Naive thymus-derived CD4-positive, alpha-beta T cell (primary cell): ENCODE measurements around the gene TM9SF3. TPM values are rescaled to one million over a fixed set of nuclear protein-coding genes. Genes with fewer than 3 reads are reported as not detected.

Experiments
- polyA plus RNA-seq, 2 donors: library from polyadenylated mRNA; unstranded; fragments of 300-500 nt; fragmentation: Illumina TruSeq; gene quantifications; one replicate each; pipeline ENCODE4 v1.2.3, GENCODE V29; 2021
- total RNA-seq, 6 experiments: library from RNA in 5 of 6; stranded (reverse) in 5 of 6; gene quantifications; 1 replicate in 5 of 6; 2 replicates in 1 of 6; pipeline ENCODE4 v1.2.3 and lab custom pipeline; 2021 to 2026

Gene TM9SF3
- total and polyA plus RNA-seq, 7 experiments from 2014 or later, result 56.8 to 94.0 (median 80.5) TPM

Other genes with a start within 250 kb of the TM9SF3 start
- not detected for gene OPALIN, start 228.0 kb downstream of the TM9SF3 start, total RNA-seq
- not detected for gene OPALIN, start 228.0 kb downstream of the TM9SF3 start, polyA plus RNA-seq
- under 1 TPM in 1 of 5 experiments, not detected in 4; 0.24 TPM for gene TLL2, start 73.1 kb downstream of the TM9SF3 start, total RNA-seq
- not detected for gene TLL2, start 73.1 kb downstream of the TM9SF3 start, polyA plus RNA-seq
- gene PIK3AP1, start 133.5 kb upstream of the TM9SF3 start, total RNA-seq, result 10 to 100 TPM in 1 of 5 experiments, 1 to 10 TPM in 4; 2.5 to 68.1 (median 6.9) TPM
- under 1 TPM; 0.46 to 0.57 TPM for gene PIK3AP1, start 133.5 kb upstream of the TM9SF3 start, polyA plus RNA-seq
- gene LCOR, start 245.3 kb upstream of the TM9SF3 start, total RNA-seq, result 10 to 100 TPM; 25.3 to 55.9 (median 51.8) TPM
- 10 to 100 TPM; 26.8 to 27.1 TPM for gene LCOR, start 245.3 kb upstream of the TM9SF3 start, polyA plus RNA-seq